ENCODE measurements around the gene SMARCAD1.

Gene SMARCAD1

DNA sequence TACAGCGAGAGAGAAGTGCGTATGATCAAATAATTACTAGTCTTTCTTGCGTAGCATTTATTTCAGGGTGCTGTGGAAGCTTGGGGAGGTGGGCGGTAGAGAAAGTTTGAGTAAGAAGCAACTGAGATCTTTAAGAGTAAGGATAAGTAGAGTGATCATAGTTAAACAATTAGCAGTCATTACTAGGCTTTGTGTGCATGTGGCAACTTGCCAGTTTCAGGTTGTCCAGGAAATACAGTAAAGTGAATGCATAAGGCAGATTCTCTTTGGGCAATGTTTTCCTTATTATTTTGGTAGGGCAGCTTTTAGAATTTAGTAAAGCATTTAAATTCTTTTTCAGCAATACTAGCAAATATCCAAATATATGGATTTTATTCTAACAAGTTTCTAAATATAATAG is 78.0 kb downstream of the SMARCAD1 start:
- CTCF ChIA-PET = no interaction called here
- Histone ChIP-seq H3K4me1 (ENCODE audit: control insufficient read depth, insufficient read depth, low read length) (no peaks in the 10 kb centered on the region), H3K36me3 (ENCODE audit: control insufficient read depth in 2 of 2, insufficient read depth in 1 of 2, low read length in 2 of 2) (peaks cover 12 to 75% of the 10 kb centered on the region in 2 experiments), H3K9me3 (ENCODE audit: control insufficient read depth, insufficient read depth, low read depth, low read length) (no peaks in the 10 kb centered on the region), H3K27ac (ENCODE audit: extremely low read depth, low read depth, low read length) (no peak overlapping the region), H3K4me3 (ENCODE audit: low read depth, low read length) (no peak overlapping the region)
- POLR2A ChIA-PET = no interaction called here
- TF ChIP-seq ZBTB48 (tag by site-specific recombination; IDR thresholded peaks at IDR 0.05) = no peak
- no peak for TF ChIP-seq KLF10 (tag by site-specific recombination; IDR thresholded peaks at IDR 0.05)
- no peak for TF ChIP-seq YY2 (tag by site-specific recombination; IDR thresholded peaks at IDR 0.05)
- TF ChIP-seq, protein P1, sequence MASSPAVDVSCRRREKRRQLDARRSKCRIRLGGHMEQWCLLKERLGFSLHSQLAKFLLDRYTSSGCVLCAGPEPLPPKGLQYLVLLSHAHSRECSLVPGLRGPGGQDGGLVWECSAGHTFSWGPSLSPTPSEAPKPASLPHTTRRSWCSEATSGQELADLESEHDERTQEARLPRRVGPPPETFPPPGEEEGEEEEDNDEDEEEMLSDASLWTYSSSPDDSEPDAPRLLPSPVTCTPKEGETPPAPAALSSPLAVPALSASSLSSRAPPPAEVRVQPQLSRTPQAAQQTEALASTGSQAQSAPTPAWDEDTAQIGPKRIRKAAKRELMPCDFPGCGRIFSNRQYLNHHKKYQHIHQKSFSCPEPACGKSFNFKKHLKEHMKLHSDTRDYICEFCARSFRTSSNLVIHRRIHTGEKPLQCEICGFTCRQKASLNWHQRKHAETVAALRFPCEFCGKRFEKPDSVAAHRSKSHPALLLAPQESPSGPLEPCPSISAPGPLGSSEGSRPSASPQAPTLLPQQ (tag by site-specific recombination; IDR thresholded peaks at IDR 0.05) = no peak
- TF ChIP-seq ZNF223 (tag by site-specific recombination; IDR thresholded peaks at IDR 0.05) = no peak
- TF ChIP-seq, protein P2, sequence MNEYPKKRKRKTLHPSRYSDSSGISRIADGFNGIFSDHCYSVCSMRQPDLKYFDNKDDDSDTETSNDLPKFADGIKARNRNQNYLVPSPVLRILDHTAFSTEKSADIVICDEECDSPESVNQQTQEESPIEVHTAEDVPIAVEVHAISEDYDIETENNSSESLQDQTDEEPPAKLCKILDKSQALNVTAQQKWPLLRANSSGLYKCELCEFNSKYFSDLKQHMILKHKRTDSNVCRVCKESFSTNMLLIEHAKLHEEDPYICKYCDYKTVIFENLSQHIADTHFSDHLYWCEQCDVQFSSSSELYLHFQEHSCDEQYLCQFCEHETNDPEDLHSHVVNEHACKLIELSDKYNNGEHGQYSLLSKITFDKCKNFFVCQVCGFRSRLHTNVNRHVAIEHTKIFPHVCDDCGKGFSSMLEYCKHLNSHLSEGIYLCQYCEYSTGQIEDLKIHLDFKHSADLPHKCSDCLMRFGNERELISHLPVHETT (tag by site-specific recombination; IDR thresholded peaks at IDR 0.05) = no peak
- TF ChIP-seq, protein P3, sequence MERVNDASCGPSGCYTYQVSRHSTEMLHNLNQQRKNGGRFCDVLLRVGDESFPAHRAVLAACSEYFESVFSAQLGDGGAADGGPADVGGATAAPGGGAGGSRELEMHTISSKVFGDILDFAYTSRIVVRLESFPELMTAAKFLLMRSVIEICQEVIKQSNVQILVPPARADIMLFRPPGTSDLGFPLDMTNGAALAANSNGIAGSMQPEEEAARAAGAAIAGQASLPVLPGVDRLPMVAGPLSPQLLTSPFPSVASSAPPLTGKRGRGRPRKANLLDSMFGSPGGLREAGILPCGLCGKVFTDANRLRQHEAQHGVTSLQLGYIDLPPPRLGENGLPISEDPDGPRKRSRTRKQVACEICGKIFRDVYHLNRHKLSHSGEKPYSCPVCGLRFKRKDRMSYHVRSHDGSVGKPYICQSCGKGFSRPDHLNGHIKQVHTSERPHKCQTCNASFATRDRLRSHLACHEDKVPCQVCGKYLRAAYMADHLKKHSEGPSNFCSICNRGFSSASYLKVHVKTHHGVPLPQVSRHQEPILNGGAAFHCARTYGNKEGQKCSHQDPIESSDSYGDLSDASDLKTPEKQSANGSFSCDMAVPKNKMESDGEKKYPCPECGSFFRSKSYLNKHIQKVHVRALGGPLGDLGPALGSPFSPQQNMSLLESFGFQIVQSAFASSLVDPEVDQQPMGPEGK (tag by site-specific recombination; IDR thresholded peaks at IDR 0.05) = no peak
- TF ChIP-seq ZNF248 (tag by site-specific recombination; IDR thresholded peaks at IDR 0.05) = no peak
- TF ChIP-seq ZNF214 (tag by site-specific recombination; IDR thresholded peaks at IDR 0.05; ENCODE audit: borderline replicate concordance) = no peak
- no peak for TF ChIP-seq ZNF114 (tag by site-specific recombination; IDR thresholded peaks at IDR 0.05)
- TF ChIP-seq ZNF530 (tag by site-specific recombination; IDR thresholded peaks at IDR 0.05; ENCODE audit: low read depth) = no peak
- no peak for TF ChIP-seq ZNF529 (tag by site-specific recombination; IDR thresholded peaks at IDR 0.05; ENCODE audit: insufficient replicate concordance)

DNA sequence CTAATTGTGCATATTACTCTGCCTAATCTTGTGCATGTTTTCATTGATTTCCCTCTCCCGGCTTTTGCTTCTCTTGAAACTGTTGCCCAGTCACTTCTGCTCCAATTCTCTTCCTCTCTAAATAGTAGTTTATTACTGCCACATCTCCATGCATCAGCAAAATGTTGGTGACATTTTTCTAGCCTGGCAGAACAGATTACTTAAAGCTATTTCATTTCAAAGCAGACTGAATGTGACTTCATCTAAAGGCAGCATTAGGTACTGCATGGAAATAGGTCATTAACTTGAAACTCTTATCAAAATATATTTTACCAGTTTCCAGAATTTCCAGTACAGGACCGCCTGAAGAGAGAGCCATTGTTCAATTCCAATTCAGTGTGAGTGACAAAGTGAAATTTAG is 82.6 kb downstream of the SMARCAD1 start:
- no peaks in the 10 kb centered on the region for H3K9me3 ChIP-seq (ENCODE audit: control insufficient read depth, insufficient read depth, low read depth, low read length)
- CTCF ChIA-PET = interaction anchor here (0.6 kb wide), 1 partner anchor 353 kb away, joined by 3 read pairs; no protein-coding TSS in a partner anchor
- H3K36me3 ChIP-seq (ENCODE audit: control insufficient read depth in 2 of 2, insufficient read depth in 1 of 2, low read length in 2 of 2) = peaks cover 0 to 46% of the 10 kb centered on the region in 2 experiments; a peak in 2 of 3 replicates
- POLR2A ChIA-PET = no interaction called here
- no peaks in the 10 kb centered on the region for H3K4me1 ChIP-seq (ENCODE audit: control insufficient read depth, insufficient read depth, low read length)
- no peak overlapping the region for H3K4me3 ChIP-seq (ENCODE audit: low read depth, low read length)
- H3K27ac ChIP-seq (ENCODE audit: extremely low read depth, low read depth, low read length) = no peak overlapping the region
- TF ChIP-seq ZNF302 (tag by site-specific recombination; IDR thresholded peaks at IDR 0.05; ENCODE audit: low read depth) = no peak
- TF ChIP-seq ZNF324 (tag by site-specific recombination; IDR thresholded peaks at IDR 0.05) = no peak
- no peak for TF ChIP-seq ZBTB48 (tag by site-specific recombination; IDR thresholded peaks at IDR 0.05)
- no peak for TF ChIP-seq ZNF785 (tag by site-specific recombination; IDR thresholded peaks at IDR 0.05)
- TF ChIP-seq ZNF214 (tag by site-specific recombination; IDR thresholded peaks at IDR 0.05; ENCODE audit: borderline replicate concordance) = no peak
- no peak for TF ChIP-seq ZNF416 (tag by site-specific recombination; IDR thresholded peaks at IDR 0.05)
- no peak for TF ChIP-seq ZNF19 (tag by site-specific recombination; IDR thresholded peaks at IDR 0.05; ENCODE audit: low read depth)
- TF ChIP-seq GLI2 (tag by site-specific recombination; IDR thresholded peaks at IDR 0.05; ENCODE audit: borderline replicate concordance, low read depth) = no peak
- no peak for TF ChIP-seq ZNF747 (tag by site-specific recombination; IDR thresholded peaks at IDR 0.05)
- TF ChIP-seq ZNF670 (tag by site-specific recombination; IDR thresholded peaks at IDR 0.05; ENCODE audit: low read depth) = no peak
- no peak for TF ChIP-seq FEZF1 (tag by site-specific recombination; IDR thresholded peaks at IDR 0.05)
- TF ChIP-seq, protein P4, sequence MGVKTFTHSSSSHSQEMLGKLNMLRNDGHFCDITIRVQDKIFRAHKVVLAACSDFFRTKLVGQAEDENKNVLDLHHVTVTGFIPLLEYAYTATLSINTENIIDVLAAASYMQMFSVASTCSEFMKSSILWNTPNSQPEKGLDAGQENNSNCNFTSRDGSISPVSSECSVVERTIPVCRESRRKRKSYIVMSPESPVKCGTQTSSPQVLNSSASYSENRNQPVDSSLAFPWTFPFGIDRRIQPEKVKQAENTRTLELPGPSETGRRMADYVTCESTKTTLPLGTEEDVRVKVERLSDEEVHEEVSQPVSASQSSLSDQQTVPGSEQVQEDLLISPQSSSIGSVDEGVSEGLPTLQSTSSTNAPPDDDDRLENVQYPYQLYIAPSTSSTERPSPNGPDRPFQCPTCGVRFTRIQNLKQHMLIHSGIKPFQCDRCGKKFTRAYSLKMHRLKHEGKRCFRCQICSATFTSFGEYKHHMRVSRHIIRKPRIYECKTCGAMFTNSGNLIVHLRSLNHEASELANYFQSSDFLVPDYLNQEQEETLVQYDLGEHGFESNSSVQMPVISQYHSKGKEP (tag by site-specific recombination; IDR thresholded peaks at IDR 0.05) = no peak
- TF ChIP-seq, protein P5, sequence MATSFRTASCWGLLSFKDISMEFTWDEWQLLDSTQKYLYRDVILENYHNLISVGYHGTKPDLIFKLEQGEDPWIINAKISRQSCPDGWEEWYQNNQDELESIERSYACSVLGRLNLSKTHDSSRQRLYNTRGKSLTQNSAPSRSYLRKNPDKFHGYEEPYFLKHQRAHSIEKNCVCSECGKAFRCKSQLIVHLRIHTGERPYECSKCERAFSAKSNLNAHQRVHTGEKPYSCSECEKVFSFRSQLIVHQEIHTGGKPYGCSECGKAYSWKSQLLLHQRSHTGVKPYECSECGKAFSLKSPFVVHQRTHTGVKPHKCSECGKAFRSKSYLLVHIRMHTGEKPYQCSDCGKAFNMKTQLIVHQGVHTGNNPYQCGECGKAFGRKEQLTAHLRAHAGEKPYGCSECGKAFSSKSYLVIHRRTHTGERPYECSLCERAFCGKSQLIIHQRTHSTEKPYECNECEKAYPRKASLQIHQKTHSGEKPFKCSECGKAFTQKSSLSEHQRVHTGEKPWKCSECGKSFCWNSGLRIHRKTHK (tag by site-specific recombination; IDR thresholded peaks at IDR 0.05) = no peak
- TF ChIP-seq ZEB2 (tag by site-specific recombination; IDR thresholded peaks at IDR 0.05) = no peak
- no peak for TF ChIP-seq SALL2 (tag by site-specific recombination; IDR thresholded peaks at IDR 0.05; ENCODE audit: borderline replicate concordance)
- TF ChIP-seq ZNF707 (tag by site-specific recombination; IDR thresholded peaks at IDR 0.05) = no peak
- TF ChIP-seq ZNF138 (tag by site-specific recombination; IDR thresholded peaks at IDR 0.05; ENCODE audit: borderline replicate concordance) = no peak
- TF ChIP-seq ZNF37A (tag by site-specific recombination; IDR thresholded peaks at IDR 0.05) = no peak
- no peak for TF ChIP-seq ZNF660 (tag by site-specific recombination; IDR thresholded peaks at IDR 0.05)
